Measurements from ENCODE around the gene ROR1.

Gene ROR1

DNA sequence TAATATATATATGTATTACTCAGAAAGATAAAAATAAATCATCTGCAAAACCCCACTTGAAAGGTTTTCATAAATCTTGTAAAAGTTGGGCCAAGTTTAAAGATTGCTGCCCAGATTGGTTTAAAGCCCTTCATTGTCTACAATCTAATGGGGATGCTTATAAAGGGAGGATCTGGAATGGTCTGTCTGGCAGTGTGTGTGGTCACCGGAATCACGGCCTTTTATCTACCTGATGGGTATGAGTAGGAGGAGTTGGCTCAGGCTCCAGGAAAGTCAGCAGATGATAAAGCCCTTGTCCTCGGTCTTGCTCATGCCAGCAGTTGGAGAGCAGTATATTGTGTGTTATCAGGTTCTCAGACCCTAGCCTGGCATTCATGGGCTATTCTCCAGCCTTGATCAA lies 197.7 kb downstream of the ROR1 start:
- no peak for DNase-seq (ENCODE audit: low read depth, low spot score)

DNA sequence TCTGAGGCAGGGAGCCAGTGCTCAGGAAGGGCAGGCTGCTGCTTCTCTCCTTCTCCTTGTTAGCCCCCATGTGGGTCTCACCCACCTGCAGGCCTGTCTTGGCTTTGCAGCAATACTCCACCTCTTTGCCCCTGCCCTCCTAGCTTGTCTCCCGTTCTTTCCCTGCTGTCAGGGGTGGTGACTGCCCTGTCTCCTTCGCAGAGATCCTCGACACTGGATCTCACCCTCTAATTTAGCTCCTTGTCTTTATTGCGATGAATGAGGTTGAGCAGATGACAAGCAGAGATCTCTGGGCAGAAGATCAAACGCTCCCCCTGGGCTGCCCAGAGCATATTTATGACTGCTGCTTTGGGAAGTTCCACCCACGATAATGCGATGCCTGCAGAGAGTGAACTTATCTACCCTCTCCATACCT lies 199.2 kb downstream of the ROR1 start:
- no peak for DNase-seq (ENCODE audit: low read depth, low spot score)

- DNase-seq (ENCODE audit: low read depth, low spot score): no peak
Measured at GRCh38 chr1:63974966-63975365, 201.1 kb downstream of the ROR1 start.

- no peak for DNase-seq (ENCODE audit: low read depth, low spot score)
Measured at GRCh38 chr1:63975481-63975880, 201.7 kb downstream of the ROR1 start.

GRCh38 chr1:63976006-63976405 lies 202.2 kb downstream of the ROR1 start:
- DNase-seq (ENCODE audit: low read depth, low spot score): no peak

- DNase-seq (ENCODE audit: low read depth, low spot score): no peak
Measured at GRCh38 chr1:63977466-63977865, 203.6 kb downstream of the ROR1 start.

GRCh38 chr1:63980740-63981407 lies 207.1 kb downstream of the ROR1 start:
- no peak for DNase-seq (ENCODE audit: low read depth, low spot score)

DNA sequence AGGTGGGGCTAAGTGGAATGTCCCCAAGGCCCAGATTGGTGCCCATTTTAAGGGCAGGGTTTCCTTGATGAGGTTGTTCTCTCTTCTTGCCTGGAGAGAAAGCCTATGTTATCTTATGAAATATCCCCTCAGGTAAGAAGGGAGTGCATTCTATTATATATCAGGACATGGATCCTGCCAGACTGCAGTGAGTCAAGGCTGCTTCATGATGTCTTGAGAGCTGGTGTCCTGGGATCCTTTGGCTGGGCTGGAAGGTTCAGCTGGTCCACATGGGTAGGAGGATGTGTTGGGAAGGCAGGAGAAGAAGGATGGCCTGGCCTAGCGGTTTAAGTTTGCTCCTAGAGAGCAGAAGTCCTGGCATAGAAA lies 207.6 kb downstream of the ROR1 start:
- DNase-seq (ENCODE audit: low read depth, low spot score): no peak

DNA sequence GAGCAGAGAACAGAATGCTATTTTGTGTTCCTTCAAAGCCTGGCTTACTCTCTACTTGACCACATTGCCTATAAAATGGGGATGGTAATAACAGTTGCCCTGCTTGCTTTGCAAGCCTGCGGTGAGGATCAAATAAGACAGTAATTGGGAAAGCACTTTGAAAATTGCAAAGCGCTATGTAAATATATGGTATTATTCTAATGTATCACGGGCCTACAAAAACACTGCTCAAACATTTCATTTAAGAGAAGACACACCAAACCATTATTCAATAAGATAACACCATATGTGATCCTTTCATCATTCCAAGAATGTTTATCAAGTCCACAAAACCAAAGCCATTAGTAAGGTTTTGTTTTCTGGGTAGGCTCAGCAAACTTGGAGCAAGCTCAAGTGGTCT lies 208.4 kb downstream of the ROR1 start:
- DNase-seq (ENCODE audit: low read depth, low spot score): no peak

DNA sequence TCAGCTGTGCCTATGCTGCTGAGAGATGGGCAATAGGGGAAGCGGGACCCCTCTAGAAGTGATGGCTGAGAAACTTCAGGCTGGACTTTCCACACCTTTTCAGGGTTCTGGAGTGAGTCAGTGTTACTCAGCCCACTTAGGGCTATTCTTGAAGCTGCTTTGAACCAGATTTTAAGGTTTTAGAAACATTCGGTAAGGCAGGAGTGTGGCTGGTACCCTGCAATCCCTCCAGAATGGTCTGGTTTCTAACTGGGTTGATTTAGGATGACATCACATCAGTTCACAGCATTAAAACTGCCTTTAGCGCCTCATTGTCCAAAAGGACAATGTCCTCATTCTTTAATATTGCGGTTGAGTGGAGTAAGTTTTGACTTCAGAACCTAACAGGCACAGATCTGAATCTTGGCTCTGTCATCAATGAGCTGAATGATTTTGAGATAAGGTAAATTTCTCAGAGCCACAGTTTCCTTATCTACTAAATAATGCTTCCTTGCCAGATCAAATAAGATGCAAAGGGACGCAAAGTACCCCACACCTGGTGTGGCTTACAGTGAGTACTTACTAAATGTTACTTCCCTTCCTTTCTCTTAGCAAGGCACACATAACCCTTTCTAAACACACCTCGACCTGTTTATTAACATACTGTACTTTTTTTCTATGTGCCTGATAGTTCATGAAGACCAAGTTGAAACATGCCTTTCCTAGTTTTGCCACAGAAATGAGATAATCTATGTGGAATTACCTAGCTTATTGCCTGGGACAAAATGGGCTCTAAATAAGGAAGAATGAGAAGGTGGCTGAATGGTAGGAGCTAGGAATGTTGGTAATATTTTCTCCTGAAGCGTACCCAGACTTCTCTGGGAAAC lies 209.8 kb downstream of the ROR1 start:
- no peak for DNase-seq (ENCODE audit: low read depth, low spot score)

DNA sequence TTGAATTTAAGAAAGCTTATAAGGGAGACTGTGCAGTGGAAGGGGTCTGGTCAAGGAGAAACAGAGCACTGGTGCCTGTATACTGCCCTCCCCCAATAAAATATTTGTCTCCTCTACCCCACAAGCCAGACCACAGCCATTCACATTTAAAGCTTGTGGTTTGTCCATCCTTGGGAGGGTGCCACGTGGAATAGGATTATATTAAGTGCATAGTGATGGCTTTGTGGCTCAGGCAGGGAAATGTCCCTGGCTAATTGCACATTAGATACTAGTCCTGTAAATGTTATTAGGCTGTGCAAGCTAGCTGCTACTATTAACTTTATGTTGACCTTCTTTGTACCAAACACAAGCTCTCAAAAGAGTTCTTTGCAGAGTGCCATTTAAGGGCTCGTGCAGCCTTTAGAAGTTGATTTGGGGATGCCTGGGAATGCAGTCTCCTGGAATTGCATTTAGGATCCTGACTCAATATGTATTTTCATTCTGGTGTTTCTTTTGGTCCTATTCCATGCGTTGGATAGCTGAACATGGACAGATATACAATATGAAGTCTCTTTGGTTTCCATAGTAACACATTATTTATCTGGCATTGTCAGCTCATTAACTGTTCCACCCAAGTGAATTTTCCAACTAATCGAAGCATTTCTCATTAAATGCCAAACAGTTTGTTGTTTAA lies 210.6 kb downstream of the ROR1 start:
- DNase-seq (ENCODE audit: low read depth, low spot score): no peak

DNA sequence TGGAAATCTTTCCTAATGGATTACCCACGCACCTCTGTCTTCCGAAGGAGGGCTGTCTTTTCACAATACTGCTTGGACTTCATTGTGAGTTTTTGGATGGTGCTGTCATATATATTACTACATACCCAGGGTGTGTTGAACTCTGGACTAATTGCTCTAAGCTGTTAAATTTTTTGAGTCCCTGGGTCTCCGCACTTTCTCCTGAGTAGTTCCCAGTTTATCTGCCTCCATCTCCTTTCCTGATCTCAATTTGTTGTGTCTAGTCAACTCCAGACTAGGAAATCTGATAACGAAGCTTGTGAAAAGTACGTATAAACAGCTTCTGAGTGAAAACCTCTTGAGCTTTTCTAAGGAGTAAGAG lies 211.1 kb downstream of the ROR1 start:
- no peak for DNase-seq (ENCODE audit: low read depth, low spot score)

- no peak for DNase-seq (ENCODE audit: low read depth, low spot score)
Measured at GRCh38 chr1:63987014-63987627, 213.3 kb downstream of the ROR1 start.

DNA sequence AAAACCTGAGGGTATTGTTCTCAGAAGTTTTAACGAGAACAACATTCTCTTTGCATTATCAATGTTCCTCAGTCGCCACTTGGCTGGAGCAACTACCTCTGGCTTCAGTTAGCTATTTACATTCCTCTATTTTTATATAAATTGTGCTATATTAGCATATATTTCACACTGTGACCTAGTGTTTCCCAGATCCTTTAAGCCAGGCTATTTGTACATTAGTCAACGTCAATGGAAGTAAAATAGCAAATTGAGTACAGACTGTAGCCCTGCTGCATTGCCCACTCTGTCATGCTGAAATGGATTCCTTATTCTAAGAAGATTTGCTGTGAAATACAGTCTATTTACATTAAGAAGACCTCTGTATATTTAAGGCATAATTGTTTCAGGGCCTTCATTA lies 213.8 kb downstream of the ROR1 start:
- no peak for DNase-seq (ENCODE audit: low read depth, low spot score)

GRCh38 chr1:63988941-63989340 lies 215.1 kb downstream of the ROR1 start:
- no peak for DNase-seq (ENCODE audit: low read depth, low spot score)

DNA sequence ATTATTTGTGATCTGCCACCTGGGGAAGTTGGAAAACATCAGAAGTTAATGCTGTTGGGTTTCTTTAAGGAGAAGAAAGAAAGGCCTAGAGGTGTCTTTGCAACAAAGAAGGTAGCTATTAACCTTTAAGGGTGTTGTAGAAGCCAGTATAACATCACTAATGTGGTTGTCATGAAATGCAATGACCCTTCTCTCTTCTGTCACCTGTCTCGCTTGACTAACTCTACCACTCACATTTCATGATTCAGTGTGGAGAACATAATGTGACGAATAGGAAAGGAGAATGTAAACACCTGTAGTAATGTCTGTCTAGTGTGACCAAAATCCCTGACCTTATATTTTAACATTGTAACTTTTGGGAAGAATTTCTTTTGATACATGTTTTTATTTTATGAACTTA lies 217.9 kb downstream of the ROR1 start:
- DNase-seq (ENCODE audit: low read depth, low spot score): no peak

- no peak for DNase-seq (ENCODE audit: low read depth, low spot score)
Measured at GRCh38 chr1:64000021-64000420, 226.2 kb downstream of the ROR1 start.

GRCh38 chr1:64001038-64001437 lies 227.2 kb downstream of the ROR1 start:
- DNase-seq (ENCODE audit: low read depth, low spot score): no peak

DNA sequence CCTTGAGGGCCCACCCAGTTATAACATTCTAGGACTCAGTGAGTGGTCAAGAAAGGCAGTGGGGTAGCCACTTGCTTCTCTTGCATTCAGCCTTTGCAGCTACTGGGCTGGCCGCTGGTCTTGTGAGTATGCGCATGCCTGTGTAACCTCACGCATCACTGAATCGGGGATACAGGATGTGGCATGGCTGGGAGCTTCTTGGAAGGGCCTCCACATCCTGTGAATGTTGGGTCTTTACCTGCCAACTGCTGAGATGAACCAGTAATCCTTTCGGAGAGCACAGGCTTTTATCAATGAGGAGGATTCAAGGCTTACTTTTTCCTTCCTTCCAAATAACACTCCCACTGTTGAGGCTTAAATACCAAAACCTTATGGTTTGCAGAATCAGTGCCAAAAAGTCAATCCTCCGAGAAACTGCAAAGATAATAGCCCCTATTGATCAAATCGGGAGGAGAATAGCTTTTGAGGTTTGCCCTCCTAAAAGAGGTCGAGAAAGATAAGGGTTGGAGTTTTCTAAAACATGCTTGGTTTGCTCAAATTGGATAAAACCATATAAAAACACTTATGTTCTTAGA lies 230.7 kb downstream of the ROR1 start:
- no peak for DNase-seq (ENCODE audit: low read depth, low spot score)

DNA sequence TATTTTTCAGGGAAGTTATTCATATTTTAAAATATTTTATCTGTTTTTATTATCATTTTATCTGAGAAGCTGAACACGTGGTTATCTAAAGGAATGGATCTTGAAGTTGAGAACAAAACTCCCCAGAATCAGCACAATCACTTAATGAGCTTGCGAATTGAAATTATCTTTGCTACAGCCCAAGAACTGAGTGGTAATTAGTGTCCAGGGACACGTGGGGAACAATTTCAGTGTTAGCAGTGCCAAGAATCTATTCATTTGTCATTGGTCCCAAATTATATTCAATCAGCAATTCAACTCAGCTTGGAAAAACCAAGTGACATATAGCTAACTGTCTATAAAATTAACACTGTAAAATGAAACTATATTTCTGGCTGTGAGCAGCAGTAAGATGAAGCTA lies 232.0 kb downstream of the ROR1 start:
- DNase-seq (ENCODE audit: low read depth, low spot score): no peak

GRCh38 chr1:64006276-64007051 lies 232.6 kb downstream of the ROR1 start:
- no peak for DNase-seq (ENCODE audit: low read depth, low spot score)

Measured in activated CD4-positive, CD25-positive, alpha-beta regulatory T cell treated with anti-CD3 and anti-CD28 coated beads, Interleukin-2, amount 50 U/mL, for 16 hours (primary cell).